ENCODE data around the gene CMTM8. TPM values are rescaled to one million over a fixed set of nuclear protein-coding genes. Genes with fewer than 3 reads are reported as not detected.

CMTM8 gene
- total RNA-seq, 1 donor from 2014 or later: 5.1 TPM

DNA sequence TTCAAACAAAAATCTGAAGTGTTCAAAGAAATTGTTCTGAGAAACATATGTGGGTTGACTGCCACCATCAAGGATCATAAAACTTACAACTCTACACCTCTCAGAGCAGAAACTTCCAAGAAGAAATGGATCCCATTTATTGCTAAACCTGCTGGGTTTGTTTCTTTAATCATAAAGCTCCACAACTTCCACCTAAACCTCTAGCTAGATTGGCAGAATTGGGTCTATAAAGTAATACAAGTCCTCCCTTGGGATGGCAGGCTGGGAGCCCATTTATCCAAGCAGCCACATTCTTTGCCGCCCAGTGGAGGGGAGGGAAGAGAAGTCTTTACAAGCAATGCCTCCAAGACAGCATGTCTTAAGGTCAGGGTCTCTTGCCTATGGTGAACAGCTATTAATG, 40.5 kb upstream of the CMTM8 start:
- TF ChIP-seq, protein P1, sequence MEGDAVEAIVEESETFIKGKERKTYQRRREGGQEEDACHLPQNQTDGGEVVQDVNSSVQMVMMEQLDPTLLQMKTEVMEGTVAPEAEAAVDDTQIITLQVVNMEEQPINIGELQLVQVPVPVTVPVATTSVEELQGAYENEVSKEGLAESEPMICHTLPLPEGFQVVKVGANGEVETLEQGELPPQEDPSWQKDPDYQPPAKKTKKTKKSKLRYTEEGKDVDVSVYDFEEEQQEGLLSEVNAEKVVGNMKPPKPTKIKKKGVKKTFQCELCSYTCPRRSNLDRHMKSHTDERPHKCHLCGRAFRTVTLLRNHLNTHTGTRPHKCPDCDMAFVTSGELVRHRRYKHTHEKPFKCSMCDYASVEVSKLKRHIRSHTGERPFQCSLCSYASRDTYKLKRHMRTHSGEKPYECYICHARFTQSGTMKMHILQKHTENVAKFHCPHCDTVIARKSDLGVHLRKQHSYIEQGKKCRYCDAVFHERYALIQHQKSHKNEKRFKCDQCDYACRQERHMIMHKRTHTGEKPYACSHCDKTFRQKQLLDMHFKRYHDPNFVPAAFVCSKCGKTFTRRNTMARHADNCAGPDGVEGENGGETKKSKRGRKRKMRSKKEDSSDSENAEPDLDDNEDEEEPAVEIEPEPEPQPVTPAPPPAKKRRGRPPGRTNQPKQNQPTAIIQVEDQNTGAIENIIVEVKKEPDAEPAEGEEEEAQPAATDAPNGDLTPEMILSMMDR (IDR thresholded peaks at IDR 0.05; ENCODE audit: unreplicated experiment): no peak

DNA sequence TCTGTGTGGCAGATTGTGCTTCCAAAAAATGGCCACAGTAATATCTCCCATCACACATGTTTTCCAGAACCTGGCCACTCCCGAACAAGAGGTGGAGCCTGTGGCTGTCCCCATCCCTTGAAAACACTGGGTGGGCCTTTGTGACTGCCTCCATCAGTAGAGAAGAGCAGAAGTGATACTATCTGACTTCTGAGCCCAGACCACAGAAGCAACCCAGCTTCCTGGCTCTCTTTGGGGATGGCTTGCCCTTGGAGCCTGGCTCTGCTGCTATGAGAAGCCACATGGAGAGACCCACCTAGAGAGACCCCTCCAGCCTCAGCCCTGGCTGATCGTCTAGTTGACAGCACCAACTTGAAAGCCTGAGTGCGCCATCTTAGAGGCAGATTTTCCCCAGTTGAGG, 39.8 kb upstream of the CMTM8 start:
- no peak overlapping the region for H3K4me3 Mint-ChIP-seq
- TF ChIP-seq, protein P1 (IDR thresholded peaks at IDR 0.05; ENCODE audit: unreplicated experiment): no peak
- no peaks in the 10 kb centered on the region for H3K36me3 Mint-ChIP-seq
- H3K9me3 Mint-ChIP-seq: no peaks in the 10 kb centered on the region
- H3K27me3 Mint-ChIP-seq (ENCODE audit: low read depth): no peaks in the 10 kb centered on the region
- no peak overlapping the region for H3K27ac Mint-ChIP-seq
- DNase-seq (ENCODE audit: low spot score in 2 of 2, unreplicated experiment in 2 of 2): no peak
- peaks cover 9% of the 10 kb centered on the region for H3K4me1 Mint-ChIP-seq

More for the DNA sequence above, 40.5 kb upstream of the CMTM8 start:
- H3K9me3 Mint-ChIP-seq: no peaks in the 10 kb centered on the region
- no peaks in the 10 kb centered on the region for H3K27me3 Mint-ChIP-seq (ENCODE audit: low read depth)
- H3K36me3 Mint-ChIP-seq: no peaks in the 10 kb centered on the region
- no peak overlapping the region for H3K4me3 Mint-ChIP-seq
- no peak overlapping the region for H3K27ac Mint-ChIP-seq
- H3K4me1 Mint-ChIP-seq: peaks cover 9% of the 10 kb centered on the region
- no peak for DNase-seq (ENCODE audit: low spot score in 2 of 2, unreplicated experiment in 2 of 2)

DNA sequence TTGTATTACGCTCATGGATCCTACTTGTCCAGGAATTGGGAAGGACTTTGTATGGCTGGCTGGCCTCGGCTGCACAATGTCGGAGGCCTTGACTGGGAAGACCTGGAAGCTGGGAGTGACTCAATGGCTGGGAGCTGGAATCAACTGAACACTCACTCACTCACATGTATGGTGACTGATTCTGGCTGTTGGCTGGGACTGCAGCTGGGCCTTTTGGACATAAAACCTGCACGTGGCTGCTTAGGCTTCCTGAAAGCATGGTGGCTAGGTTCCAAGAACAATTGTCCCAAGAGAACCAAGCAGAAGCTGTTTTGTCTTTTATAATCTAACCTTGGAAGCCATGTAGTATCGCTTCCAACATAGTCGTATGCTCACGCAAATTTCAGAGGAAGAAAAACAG, 38.0 kb upstream of the CMTM8 start:
- Mint-ChIP-seq H3K4me3 (no peak overlapping the region), H3K9me3 (no peaks in the 10 kb centered on the region), H3K27me3 (ENCODE audit: low read depth) (no peaks in the 10 kb centered on the region), H3K4me1 (peaks cover 3% of the 10 kb centered on the region), H3K27ac (no peak overlapping the region), H3K36me3 (no peaks in the 10 kb centered on the region)
- DNase-seq (ENCODE audit: low spot score in 2 of 2, unreplicated experiment in 2 of 2): no peak
- TF ChIP-seq, protein P1 (IDR thresholded peaks at IDR 0.05; ENCODE audit: unreplicated experiment): no peak

DNA sequence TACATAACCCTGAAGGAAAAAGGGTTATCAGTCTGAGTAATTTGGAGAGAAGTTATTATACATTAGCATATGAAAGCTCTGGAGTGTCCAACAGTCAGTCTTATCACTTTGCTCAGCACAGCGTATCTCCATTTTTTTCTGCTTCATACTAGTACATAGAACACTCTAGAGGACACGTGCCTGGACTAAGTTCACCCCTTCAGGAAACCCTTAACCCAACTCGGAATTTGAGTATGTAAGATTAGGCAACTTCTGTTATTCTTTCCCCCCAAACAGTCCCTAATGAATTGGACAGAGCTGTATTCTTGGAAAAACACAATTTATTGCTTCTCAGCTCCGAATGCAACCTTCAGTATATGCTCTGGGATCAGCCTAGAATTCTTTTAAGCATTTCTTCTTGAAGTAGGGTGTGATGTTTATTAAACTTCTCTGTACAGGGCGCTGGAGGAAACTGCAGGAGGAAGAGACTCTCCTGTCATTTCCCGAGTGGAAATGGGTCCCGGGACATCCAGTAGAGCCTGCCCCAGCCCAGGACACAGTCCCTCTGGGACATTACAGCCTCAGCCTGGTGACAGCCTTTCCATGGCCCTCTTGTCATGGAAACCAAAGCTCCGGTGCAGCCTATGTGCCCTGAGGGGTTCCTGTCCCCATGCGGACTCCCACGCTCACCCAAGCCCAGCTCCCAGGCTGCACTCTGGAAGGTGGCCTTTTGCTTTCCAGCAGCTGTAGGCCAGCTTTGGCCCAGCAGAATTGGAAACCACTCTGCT, 37.3 kb upstream of the CMTM8 start:
- no peak overlapping the region for H3K27ac Mint-ChIP-seq
- no peaks in the 10 kb centered on the region for H3K9me3 Mint-ChIP-seq
- no peak for DNase-seq (ENCODE audit: low spot score in 2 of 2, unreplicated experiment in 2 of 2)
- no peaks in the 10 kb centered on the region for H3K36me3 Mint-ChIP-seq
- TF ChIP-seq, protein P1 (IDR thresholded peaks at IDR 0.05; ENCODE audit: unreplicated experiment): no peak
- no peaks in the 10 kb centered on the region for H3K27me3 Mint-ChIP-seq (ENCODE audit: low read depth)
- H3K4me3 Mint-ChIP-seq: no peak overlapping the region
- H3K4me1 Mint-ChIP-seq: peaks cover 3% of the 10 kb centered on the region

DNA sequence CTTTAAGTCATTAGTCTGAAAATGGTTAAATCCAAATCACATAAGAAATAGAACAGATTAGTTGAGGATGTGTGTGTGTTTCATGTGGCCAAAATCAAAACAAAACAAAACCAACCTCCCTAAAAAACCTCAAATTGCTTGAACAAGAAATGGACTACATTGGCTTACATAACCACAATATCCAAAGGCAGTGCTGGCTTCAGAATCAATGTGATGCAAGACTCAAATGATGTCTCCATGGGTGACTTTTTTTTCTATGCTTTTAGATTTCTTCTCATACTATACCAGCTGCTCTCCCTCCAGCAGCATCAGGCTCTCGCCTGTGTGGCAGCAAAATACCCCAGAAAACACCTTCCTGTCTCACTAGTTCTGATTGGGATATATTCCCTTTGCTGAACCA, 36.0 kb upstream of the CMTM8 start:
- no peak for DNase-seq (ENCODE audit: low spot score in 2 of 2, unreplicated experiment in 2 of 2)
- Mint-ChIP-seq H3K27ac (no peak overlapping the region), H3K4me3 (no peak overlapping the region)

More for the DNA sequence above, 36.0 kb upstream of the CMTM8 start:
- Mint-ChIP-seq H3K36me3 (no peaks in the 10 kb centered on the region), H3K4me1 (peaks cover 3% of the 10 kb centered on the region), H3K27me3 (ENCODE audit: low read depth) (no peaks in the 10 kb centered on the region), H3K9me3 (no peaks in the 10 kb centered on the region)
- TF ChIP-seq, protein P1 (IDR thresholded peaks at IDR 0.05; ENCODE audit: unreplicated experiment): no peak
